C4-2B (cell line): ENCODE results near the gene FRMD3.
"Not testable (repeated sequence)": the region's sequence is repeated elsewhere in the genome, so short reads cannot be mapped to it uniquely, and the experiment has no call there.

Experiments
- H3K27ac ChIP-seq: fragments of 450-650 bp; 2 replicates; pipeline ENCODE4 v1.5.1; 2017
- CTCF ChIP-seq: fragments of 450-650 bp; conservative IDR thresholded peaks from 2 replicates; pipeline ENCODE4 v1.5.1; 2017; ENCODE audit warnings: mild to moderate bottlenecking
- ZFX ChIP-seq: fragments of 450-650 bp; IDR thresholded peaks from 2 replicates; pipeline ENCODE4 v1.6.1; 2017

Gene FRMD3

GRCh38 chr9:83523684-83524083 lies 14.5 kb downstream of the FRMD3 start:
- H3K27ac ChIP-seq: no peak overlapping the region
- no peak; the same call in 1 of the 2 replicates for TF ChIP-seq CTCF
- TF ChIP-seq ZFX: no peak

- no peak for TF ChIP-seq ZFX
- TF ChIP-seq CTCF: no peak
- H3K27ac ChIP-seq: no peak overlapping the region
Observed at GRCh38 chr9:83521411-83521810, 16.8 kb downstream of the FRMD3 start.

- no peak overlapping the region for H3K27ac ChIP-seq
- no peak for TF ChIP-seq CTCF
- TF ChIP-seq ZFX: no peak
Observed at GRCh38 chr9:83521011-83521410, 17.2 kb downstream of the FRMD3 start.

- TF ChIP-seq CTCF (no peak), ZFX (no peak)
Observed at GRCh38 chr9:83520292-83520691, 17.9 kb downstream of the FRMD3 start.

GRCh38 chr9:83517980-83518379 lies 20.2 kb downstream of the FRMD3 start:
- not testable (repeated sequence) for H3K27ac ChIP-seq

More at GRCh38 chr9:83520292-83520691, 17.9 kb downstream of the FRMD3 start:
- no peak overlapping the region for H3K27ac ChIP-seq

- TF ChIP-seq ZFX (no peak), CTCF (no peak)
- no peak overlapping the region for H3K27ac ChIP-seq
Observed at GRCh38 chr9:83514767-83515166, 23.4 kb downstream of the FRMD3 start.

- H3K27ac ChIP-seq: no peak overlapping the region
- TF ChIP-seq CTCF (no peak), ZFX (no peak)
Observed at GRCh38 chr9:83512621-83513020, 25.6 kb downstream of the FRMD3 start.

GRCh38 chr9:83511051-83511450 lies 27.1 kb downstream of the FRMD3 start:
- TF ChIP-seq ZFX (no peak), CTCF (no peak)
- no peak overlapping the region for H3K27ac ChIP-seq
